ENCODE data around the gene CROCC. TPM values are rescaled to one million over a fixed set of nuclear protein-coding genes. Genes with fewer than 3 reads are reported as not detected.
"Not testable (repeated sequence)": the region's sequence is repeated elsewhere in the genome, so short reads cannot be mapped to it uniquely, and the experiment has no call there.

Gene CROCC
- total RNA-seq, 1 donor from 2014 or later, result 21.0 TPM

DNA sequence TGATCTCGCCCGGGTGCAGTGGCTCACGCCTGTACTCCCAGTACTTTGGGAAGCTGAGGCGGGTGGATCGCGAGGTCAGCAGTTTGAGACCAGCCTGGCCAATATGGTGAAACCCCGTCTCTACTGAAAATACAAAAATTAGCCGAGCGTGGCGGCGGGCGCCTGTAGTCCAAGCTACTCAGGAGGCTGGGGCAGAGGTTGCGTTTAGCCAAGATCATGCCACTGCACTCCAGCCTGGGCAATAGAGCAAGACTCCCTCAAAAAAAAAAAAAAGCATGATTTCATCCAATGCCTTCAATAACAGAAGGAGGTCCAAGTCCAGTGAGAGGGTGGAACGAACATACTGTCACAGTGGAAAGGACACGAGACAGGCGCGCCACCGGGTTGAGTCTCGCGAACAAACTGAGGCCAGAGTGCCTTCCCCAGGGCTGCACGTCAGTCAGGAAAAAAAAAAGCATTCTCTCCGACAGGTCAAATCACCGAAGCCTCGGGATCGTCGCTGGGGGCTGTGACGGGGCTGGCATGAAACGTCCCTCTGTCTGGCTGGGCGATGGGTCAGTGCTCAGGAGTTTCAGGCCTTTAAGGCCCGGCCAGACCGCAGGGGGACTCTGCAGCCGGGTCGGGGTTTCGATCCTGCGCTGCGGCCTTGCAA lies 8.4 kb upstream of the CROCC start:
- no peak for ATAC-seq
- H3K27ac ChIP-seq, result peak overlapping the region; percentile 62

GRCh38 chr1:16913833-16914662 lies 7.7 kb upstream of the CROCC start:
- Histone ChIP-seq H3K36me3 (no peaks in the 10 kb centered on the region), H3K9me3 (no peaks in the 10 kb centered on the region), H3K27me3 (ENCODE audit: low read depth) (no peaks in the 10 kb centered on the region), H3K4me1 (peaks cover 17% of the 10 kb centered on the region), H3K27ac (peak overlapping the region; percentile 84), H3K4me3 (peak overlapping the region; percentile 78)
- ATAC-seq, result peak; percentile 97 to 98
- intact Hi-C loops (cut with DNase I), result no loop called here
- DNase-seq, result peak; percentile 94
- TF ChIP-seq, protein P1, sequence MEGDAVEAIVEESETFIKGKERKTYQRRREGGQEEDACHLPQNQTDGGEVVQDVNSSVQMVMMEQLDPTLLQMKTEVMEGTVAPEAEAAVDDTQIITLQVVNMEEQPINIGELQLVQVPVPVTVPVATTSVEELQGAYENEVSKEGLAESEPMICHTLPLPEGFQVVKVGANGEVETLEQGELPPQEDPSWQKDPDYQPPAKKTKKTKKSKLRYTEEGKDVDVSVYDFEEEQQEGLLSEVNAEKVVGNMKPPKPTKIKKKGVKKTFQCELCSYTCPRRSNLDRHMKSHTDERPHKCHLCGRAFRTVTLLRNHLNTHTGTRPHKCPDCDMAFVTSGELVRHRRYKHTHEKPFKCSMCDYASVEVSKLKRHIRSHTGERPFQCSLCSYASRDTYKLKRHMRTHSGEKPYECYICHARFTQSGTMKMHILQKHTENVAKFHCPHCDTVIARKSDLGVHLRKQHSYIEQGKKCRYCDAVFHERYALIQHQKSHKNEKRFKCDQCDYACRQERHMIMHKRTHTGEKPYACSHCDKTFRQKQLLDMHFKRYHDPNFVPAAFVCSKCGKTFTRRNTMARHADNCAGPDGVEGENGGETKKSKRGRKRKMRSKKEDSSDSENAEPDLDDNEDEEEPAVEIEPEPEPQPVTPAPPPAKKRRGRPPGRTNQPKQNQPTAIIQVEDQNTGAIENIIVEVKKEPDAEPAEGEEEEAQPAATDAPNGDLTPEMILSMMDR (IDR thresholded peaks at IDR 0.05), result no peak

More for the DNA sequence above, 8.4 kb upstream of the CROCC start:
- H3K9me3 ChIP-seq, result no peaks in the 10 kb centered on the region
- intact Hi-C loops (cut with DNase I), result no loop called here
- H3K4me3 ChIP-seq, result peak overlapping the region; percentile 78
- H3K36me3 ChIP-seq, result no peaks in the 10 kb centered on the region
- TF ChIP-seq, protein P1 (IDR thresholded peaks at IDR 0.05), result no peak
- H3K4me1 ChIP-seq, result peaks cover 17% of the 10 kb centered on the region
- DNase-seq, result no peak
- H3K27me3 ChIP-seq (ENCODE audit: low read depth), result no peaks in the 10 kb centered on the region

GRCh38 chr1:16914928-16915626 lies 6.7 kb upstream of the CROCC start:
- DNase-seq; H3K27ac ChIP-seq; ATAC-seq; H3K27me3 ChIP-seq (ENCODE audit: low read depth); H3K36me3 ChIP-seq; intact Hi-C loops (cut with DNase I); H3K9me3 ChIP-seq: not testable (repeated sequence)
- peaks cover 17% of the 10 kb centered on the region for H3K4me1 ChIP-seq
- H3K4me3 ChIP-seq, result peak overlapping the region; percentile 78

GRCh38 chr1:16915627-16915973 lies 6.1 kb upstream of the CROCC start:
- peaks cover 17% of the 10 kb centered on the region for H3K4me1 ChIP-seq
- ATAC-seq (no peak), DNase-seq (no peak)
- no peaks in the 10 kb centered on the region for H3K36me3 ChIP-seq
- H3K27me3 ChIP-seq (ENCODE audit: low read depth), result no peaks in the 10 kb centered on the region
- TF ChIP-seq, protein P1 (IDR thresholded peaks at IDR 0.05), result no peak
- no peak overlapping the region for H3K4me3 ChIP-seq
- no peaks in the 10 kb centered on the region for H3K9me3 ChIP-seq
- no peak overlapping the region for H3K27ac ChIP-seq
- intact Hi-C loops (cut with DNase I), result no loop called here

DNA sequence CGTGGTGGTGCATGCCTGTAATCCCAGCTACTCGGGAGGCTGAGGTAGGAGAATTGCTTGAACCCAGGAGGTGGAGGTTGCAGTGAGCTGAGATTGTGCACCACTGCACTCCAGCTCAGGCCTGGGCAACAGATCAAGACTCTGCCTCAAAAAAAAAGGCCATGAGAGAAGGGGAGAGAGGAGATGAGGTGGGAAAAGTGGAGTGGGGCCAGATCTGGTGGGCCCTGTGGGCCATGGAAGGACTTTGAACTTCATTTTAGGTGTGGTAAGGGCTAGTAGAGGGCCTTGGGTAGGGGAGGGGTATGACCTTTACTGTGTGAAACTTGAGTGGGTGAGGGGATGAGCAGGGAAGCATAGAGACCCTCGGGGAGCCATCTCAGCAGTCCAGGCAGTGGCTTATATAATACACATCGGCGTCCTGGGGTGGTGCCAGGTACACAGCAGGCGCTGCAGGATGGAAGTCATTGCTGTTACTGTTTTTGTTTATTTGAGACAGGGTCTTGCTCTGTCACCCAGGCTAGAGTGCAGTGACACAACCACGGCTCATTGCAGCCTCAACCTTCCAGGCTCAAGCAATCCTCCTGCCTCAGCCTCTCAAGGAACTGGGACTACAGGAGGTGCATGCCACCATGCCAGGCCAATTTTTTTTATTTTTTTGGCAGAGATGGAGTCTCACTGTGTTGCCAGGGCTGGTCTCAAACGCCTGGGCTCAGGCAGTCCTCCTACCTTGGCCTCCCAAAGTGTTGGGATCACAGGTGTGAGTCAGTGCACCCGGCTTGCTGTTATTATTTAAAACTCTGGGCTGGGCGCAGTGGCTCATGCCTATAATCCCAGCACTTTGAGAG lies 5.5 kb upstream of the CROCC start:
- H3K4me1 ChIP-seq, result peaks cover 17% of the 10 kb centered on the region
- intact Hi-C loops (cut with DNase I); ATAC-seq; H3K4me3 ChIP-seq; H3K27ac ChIP-seq; H3K9me3 ChIP-seq; H3K36me3 ChIP-seq; H3K27me3 ChIP-seq (ENCODE audit: low read depth): not testable (repeated sequence)
- peak; percentile 5 for DNase-seq

DNA sequence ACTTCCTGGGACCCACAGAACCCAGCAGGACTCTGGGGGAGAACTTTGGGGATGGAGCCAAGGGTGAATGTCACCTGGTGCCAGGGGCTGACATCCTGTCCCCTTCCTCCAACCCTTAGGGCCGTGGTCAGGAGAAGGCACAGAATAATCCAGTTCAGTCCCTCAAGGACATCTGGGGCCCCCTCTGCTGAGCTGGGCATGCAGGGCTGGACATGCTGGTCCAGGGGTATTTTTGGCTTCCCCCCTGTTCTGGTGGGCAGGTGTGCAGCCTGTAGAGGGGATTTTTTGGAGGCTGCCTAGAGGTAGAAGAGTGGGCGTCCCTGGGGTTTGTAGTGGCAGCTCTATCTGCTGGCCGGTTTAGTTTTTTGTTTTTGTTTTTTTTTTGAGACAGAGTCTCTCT lies 3.4 kb upstream of the CROCC start:
- H3K9me3 ChIP-seq, result no peaks in the 10 kb centered on the region
- H3K36me3 ChIP-seq, result no peaks in the 10 kb centered on the region
- H3K27ac ChIP-seq, result no peak overlapping the region
- peaks cover 19% of the 10 kb centered on the region for H3K4me1 ChIP-seq
- no peaks in the 10 kb centered on the region for H3K27me3 ChIP-seq (ENCODE audit: low read depth)
- H3K4me3 ChIP-seq, result no peak overlapping the region
- no peak for ATAC-seq
- TF ChIP-seq, protein P1 (IDR thresholded peaks at IDR 0.05), result no peak
- intact Hi-C loops (cut with DNase I), result no loop called here
- DNase-seq, result peak; percentile 32

DNA sequence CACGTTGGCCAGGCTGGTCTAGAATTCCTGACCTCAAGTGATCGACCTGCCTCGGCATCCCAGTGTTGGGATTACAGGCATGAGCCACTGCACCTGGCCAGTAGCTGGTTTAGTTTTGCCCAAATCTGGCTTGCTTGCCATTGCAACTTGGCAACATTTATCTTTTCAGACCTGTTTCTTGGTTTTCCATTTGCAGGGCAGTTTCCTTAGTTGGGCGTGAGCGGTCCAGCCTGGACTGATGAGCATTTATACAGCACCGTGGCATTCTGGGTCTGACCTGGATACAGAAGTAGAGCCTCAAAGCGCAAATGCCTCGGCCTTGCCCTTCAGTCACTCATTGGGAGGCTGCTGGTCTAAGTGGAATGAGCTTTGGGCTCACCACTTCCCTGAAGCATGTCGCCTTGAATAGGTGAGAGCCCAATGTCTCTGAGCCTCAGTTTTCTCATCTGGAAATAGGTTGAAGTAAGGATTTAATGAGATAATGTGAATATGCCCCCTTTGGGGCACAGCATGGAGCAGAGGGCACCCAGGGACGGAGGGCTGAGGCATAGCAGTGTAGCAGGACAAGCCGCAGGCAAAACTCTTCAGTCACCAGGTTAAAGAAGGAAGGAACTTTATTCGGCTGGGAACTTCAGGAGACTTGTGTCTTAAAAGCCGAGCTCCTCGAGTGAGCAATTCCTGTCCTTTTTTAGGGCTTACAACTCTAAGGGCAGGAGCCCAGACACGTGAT lies 2.6 kb upstream of the CROCC start:
- H3K36me3 ChIP-seq; intact Hi-C loops (cut with DNase I); H3K9me3 ChIP-seq; H3K27me3 ChIP-seq (ENCODE audit: low read depth); ATAC-seq; H3K27ac ChIP-seq; H3K4me3 ChIP-seq: not testable (repeated sequence)
- peak; percentile 11 for DNase-seq
- H3K4me1 ChIP-seq, result peaks cover 15% of the 10 kb centered on the region
